Measurements from ENCODE around the gene KAT7.
A peak's percentile ranks its signal among the peaks of the same experiment; 100 is the strongest.

Gene KAT7

DNA sequence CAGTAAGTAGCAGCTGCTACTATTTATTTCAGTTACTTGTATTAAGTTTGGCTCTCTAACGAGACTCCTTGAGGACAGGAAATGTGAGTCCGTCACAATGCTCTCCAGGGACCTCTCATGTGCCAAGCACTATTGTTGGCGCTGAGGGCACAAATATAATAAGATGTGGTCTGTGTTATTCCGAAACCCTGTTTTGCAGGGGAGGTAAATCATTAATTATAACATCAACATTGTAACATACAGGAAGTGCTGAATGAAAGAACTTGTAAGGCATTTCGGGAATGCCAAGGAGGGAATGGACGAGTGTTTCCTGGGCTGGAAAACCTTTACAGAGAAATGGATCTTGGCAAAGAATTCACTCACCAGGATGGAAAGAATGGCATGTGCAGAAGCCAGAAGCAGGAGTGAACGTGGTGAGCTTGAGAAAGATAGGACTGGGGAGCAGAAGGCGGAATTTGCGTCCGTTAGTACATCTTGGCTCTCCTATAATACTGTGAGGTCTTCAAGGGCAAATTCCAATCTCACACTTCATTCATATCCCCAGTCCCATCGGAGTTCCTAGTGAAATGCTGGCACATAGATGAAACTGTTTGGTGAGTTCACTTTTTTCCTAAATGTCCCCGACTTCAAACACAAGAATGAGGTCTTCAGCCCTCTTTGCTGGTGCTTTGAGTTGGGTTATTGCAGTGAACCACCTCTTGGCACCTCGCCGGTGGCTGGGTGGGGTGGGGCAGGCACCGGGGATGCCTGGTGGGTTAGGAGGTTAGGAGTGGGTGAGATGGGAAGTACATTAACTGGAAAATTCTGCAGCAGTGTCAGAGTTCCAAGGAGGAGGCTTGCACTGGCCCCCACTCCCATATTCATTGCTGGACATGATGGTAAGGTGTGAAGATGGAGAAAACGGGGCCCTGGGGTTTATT, 47.9 kb downstream of the KAT7 start:
- Histone ChIP-seq H3K27me3 (ENCODE audit: control insufficient read depth in 1 of 2, insufficient read depth in 2 of 2, low read length in 2 of 2) (no peaks in the 10 kb centered on the region), H3K36me3 (ENCODE audit: control insufficient read depth in 1 of 2, insufficient read depth in 2 of 2, low read length in 2 of 2) (peaks cover 21 to 24% of the 10 kb centered on the region in 2 donors), H3K27ac (ENCODE audit: low read depth, low read length) (no peak overlapping the region), H3K9ac (ENCODE audit: low read depth in 1 of 2, low read length in 2 of 2) (no peak overlapping the region), H3K4me3 (ENCODE audit: low read depth in 1 of 2, low read length in 2 of 2) (peak overlapping the region; percentile 16 to 28), H3K9me3 (ENCODE audit: control insufficient read depth in 1 of 2, low read length in 2 of 2) (no peaks in the 10 kb centered on the region), H3K4me1 (ENCODE audit: control insufficient read depth in 1 of 2, insufficient read depth in 2 of 2, low read length in 2 of 2) (peaks cover 0 to 5% of the 10 kb centered on the region in 2 donors)

DNA sequence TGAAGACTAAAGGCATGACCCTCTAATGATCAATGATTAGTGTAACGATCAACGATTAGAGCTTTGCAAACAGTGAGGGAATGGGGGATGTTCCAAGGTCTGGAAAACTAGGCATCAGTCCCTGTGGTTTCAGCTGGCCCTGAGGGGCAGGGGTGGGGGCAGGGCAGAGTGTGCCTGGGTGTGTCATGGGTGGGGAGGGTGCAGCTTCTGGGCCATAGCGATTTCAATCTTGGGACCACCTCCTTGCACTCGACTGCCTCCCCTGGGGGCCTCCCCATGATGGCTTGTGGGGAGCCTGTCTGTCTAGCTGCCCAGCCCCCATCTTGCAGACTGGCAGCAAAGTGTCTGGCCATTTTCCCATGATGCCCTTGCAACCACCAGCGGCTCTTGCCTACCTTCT, 51.0 kb downstream of the KAT7 start:
- Histone ChIP-seq H3K36me3 (ENCODE audit: control insufficient read depth in 1 of 2, insufficient read depth in 2 of 2, low read length in 2 of 2) (peaks cover 7% of the 10 kb centered on the region in 2 donors), H3K27me3 (ENCODE audit: control insufficient read depth in 1 of 2, insufficient read depth in 2 of 2, low read length in 2 of 2) (no peaks in the 10 kb centered on the region), H3K4me3 (ENCODE audit: low read depth in 1 of 2, low read length in 2 of 2) (no peak overlapping the region), H3K9ac (ENCODE audit: low read depth in 1 of 2, low read length in 2 of 2) (no peak overlapping the region), H3K27ac (ENCODE audit: low read depth, low read length) (no peak overlapping the region), H3K4me1 (ENCODE audit: control insufficient read depth in 1 of 2, insufficient read depth in 2 of 2, low read length in 2 of 2) (peaks cover 0 to 5% of the 10 kb centered on the region in 2 donors), H3K9me3 (ENCODE audit: control insufficient read depth in 1 of 2, low read length in 2 of 2) (no peaks in the 10 kb centered on the region)

DNA sequence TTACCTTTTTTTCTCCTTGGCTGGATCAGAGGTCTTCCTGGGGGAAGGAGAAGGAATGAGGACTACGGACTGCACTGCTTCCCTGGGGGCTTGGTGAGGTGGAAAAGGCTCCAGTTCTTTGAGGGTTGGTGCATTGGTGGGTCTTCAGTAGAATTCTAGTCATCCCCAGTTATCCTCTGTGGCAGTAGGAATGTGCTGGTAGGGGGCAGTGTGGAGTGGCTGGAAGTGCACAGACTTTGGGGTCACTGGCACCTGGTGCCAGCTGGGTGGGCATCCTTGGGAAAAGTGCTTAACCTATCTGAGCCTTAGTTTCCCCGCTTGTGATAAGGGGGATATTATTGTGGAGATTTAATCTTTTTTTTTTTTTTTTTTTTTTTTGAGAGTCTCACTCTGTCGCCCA, 53.1 kb downstream of the KAT7 start:
- Histone ChIP-seq H3K9ac (ENCODE audit: low read depth in 1 of 2, low read length in 2 of 2) (no peak overlapping the region), H3K27me3 (ENCODE audit: control insufficient read depth in 1 of 2, insufficient read depth in 2 of 2, low read length in 2 of 2) (no peaks in the 10 kb centered on the region), H3K36me3 (ENCODE audit: control insufficient read depth in 1 of 2, insufficient read depth in 2 of 2, low read length in 2 of 2) (peaks cover 3 to 7% of the 10 kb centered on the region in 2 donors), H3K4me1 (ENCODE audit: control insufficient read depth in 1 of 2, insufficient read depth in 2 of 2, low read length in 2 of 2) (peaks cover 4 to 6% of the 10 kb centered on the region in 2 donors), H3K27ac (ENCODE audit: low read depth, low read length) (no peak overlapping the region), H3K4me3 (ENCODE audit: low read depth in 1 of 2, low read length in 2 of 2) (no peak overlapping the region), H3K9me3 (ENCODE audit: control insufficient read depth in 1 of 2, low read length in 2 of 2) (no peaks in the 10 kb centered on the region)

DNA sequence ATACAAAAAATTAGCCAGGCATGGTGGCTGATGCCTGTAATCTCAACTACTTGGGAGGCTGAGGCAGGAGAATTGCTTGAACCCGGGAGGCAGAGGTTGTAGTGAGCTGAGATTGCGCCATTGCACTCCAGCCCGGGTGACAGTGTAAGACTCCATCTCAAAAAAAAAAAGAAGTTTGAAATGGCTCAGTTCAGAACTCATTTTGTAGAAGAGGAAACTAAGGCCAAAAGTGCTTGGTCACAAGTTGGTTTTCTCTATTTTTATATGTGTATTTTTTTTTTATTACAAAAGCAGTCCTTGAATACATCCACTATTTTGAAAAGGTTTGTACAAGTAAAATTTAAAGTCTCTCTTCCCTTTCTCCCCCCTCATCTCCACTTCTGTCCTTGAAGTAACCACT, 53.9 kb downstream of the KAT7 start:
- Histone ChIP-seq H3K27ac (ENCODE audit: low read depth, low read length) (no peak overlapping the region), H3K27me3 (ENCODE audit: control insufficient read depth in 1 of 2, insufficient read depth in 2 of 2, low read length in 2 of 2) (no peaks in the 10 kb centered on the region), H3K36me3 (ENCODE audit: control insufficient read depth in 1 of 2, insufficient read depth in 2 of 2, low read length in 2 of 2) (peaks cover 3% of the 10 kb centered on the region in 2 donors), H3K4me1 (ENCODE audit: control insufficient read depth in 1 of 2, insufficient read depth in 2 of 2, low read length in 2 of 2) (peaks cover 4 to 5% of the 10 kb centered on the region in 2 donors), H3K4me3 (ENCODE audit: low read depth in 1 of 2, low read length in 2 of 2) (no peak overlapping the region), H3K9ac (ENCODE audit: low read depth in 1 of 2, low read length in 2 of 2) (no peak overlapping the region), H3K9me3 (ENCODE audit: control insufficient read depth in 1 of 2, low read length in 2 of 2) (no peaks in the 10 kb centered on the region)

DNA sequence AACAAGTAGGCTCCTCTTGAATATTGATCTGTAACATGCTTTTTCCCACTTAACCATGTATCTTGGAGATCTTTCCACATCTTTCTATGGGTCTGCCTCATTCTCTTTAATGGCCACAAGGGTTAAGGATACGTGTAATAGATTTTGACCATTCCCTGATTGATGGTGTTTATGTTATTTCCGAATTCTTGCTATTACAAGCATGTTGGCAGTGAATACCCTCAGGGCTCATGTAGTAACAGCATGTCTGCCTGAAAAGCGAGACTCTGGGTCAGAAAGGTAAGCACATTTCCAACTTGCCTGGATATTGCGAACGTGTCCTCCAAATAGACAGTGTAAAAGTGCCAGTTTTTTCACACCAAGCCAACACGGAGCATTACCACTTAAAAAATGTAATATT, 54.4 kb downstream of the KAT7 start:
- peaks cover 4 to 5% of the 10 kb centered on the region in 2 donors for H3K4me1 ChIP-seq (ENCODE audit: control insufficient read depth in 1 of 2, insufficient read depth in 2 of 2, low read length in 2 of 2)
- peaks cover 0 to 3% of the 10 kb centered on the region in 2 donors for H3K36me3 ChIP-seq (ENCODE audit: control insufficient read depth in 1 of 2, insufficient read depth in 2 of 2, low read length in 2 of 2)
- no peak overlapping the region for H3K27ac ChIP-seq (ENCODE audit: low read depth, low read length)
- H3K9ac ChIP-seq (ENCODE audit: low read depth in 1 of 2, low read length in 2 of 2), result no peak overlapping the region
- no peak overlapping the region for H3K4me3 ChIP-seq (ENCODE audit: low read depth in 1 of 2, low read length in 2 of 2)
- H3K9me3 ChIP-seq (ENCODE audit: control insufficient read depth in 1 of 2, low read length in 2 of 2), result no peaks in the 10 kb centered on the region
- no peaks in the 10 kb centered on the region for H3K27me3 ChIP-seq (ENCODE audit: control insufficient read depth in 1 of 2, insufficient read depth in 2 of 2, low read length in 2 of 2)

DNA sequence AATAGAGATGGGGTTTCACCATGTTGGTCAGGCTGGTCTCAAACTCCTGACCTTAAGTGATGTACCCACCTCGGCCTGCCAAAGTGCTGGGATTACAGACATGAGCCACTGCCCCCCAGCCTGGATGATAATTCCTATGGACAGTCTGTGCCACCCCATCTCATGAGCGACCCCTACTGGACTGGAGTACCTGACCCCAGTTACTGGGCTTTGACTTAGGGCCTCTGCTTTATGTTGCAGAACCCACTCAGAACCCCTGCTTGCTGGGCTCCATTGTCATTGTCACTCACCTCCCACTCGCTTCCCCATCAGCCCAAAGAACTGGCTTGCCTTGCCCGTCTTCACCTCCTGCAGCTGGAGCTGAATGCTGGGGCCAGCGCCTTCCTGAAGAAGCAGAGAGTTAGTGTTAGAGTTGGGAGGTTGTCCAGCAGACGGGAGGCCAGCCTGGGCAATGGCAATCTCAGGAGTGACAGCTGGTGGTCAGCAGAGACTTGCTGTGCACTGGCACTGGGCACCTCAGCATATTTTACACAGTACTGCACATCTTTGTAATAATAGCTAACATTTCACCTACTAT, 55.4 kb downstream of the KAT7 start:
- Histone ChIP-seq H3K36me3 (ENCODE audit: control insufficient read depth in 1 of 2, insufficient read depth in 2 of 2, low read length in 2 of 2) (peaks cover 0 to 3% of the 10 kb centered on the region in 2 donors), H3K4me3 (ENCODE audit: low read depth in 1 of 2, low read length in 2 of 2) (no peak overlapping the region), H3K9ac (ENCODE audit: low read depth in 1 of 2, low read length in 2 of 2) (no peak overlapping the region), H3K4me1 (ENCODE audit: control insufficient read depth in 1 of 2, insufficient read depth in 2 of 2, low read length in 2 of 2) (peaks cover 4 to 5% of the 10 kb centered on the region in 2 donors), H3K27me3 (ENCODE audit: control insufficient read depth in 1 of 2, insufficient read depth in 2 of 2, low read length in 2 of 2) (no peaks in the 10 kb centered on the region), H3K9me3 (ENCODE audit: control insufficient read depth in 1 of 2, low read length in 2 of 2) (no peaks in the 10 kb centered on the region), H3K27ac (ENCODE audit: low read depth, low read length) (no peak overlapping the region)

- H3K27me3 ChIP-seq (ENCODE audit: control insufficient read depth in 1 of 2, insufficient read depth in 2 of 2, low read length in 2 of 2), result peaks cover 4 to 7% of the 10 kb centered on the region in 2 donors
- H3K36me3 ChIP-seq (ENCODE audit: control insufficient read depth in 1 of 2, insufficient read depth in 2 of 2, low read length in 2 of 2), result peaks cover 0 to 3% of the 10 kb centered on the region in 2 donors
- H3K9me3 ChIP-seq (ENCODE audit: control insufficient read depth in 1 of 2, low read length in 2 of 2), result no peaks in the 10 kb centered on the region
- no peak overlapping the region for H3K9ac ChIP-seq (ENCODE audit: low read depth in 1 of 2, low read length in 2 of 2)
- H3K4me1 ChIP-seq (ENCODE audit: control insufficient read depth in 1 of 2, insufficient read depth in 2 of 2, low read length in 2 of 2), result peaks cover 4 to 7% of the 10 kb centered on the region in 2 donors
- no peak overlapping the region for H3K4me3 ChIP-seq (ENCODE audit: low read depth in 1 of 2, low read length in 2 of 2)
- H3K27ac ChIP-seq (ENCODE audit: low read depth, low read length), result peak overlapping the region; percentile 22
These were observed 56.8 kb downstream of the KAT7 start for GRCh38 chr17:49845321-49845720.

DNA sequence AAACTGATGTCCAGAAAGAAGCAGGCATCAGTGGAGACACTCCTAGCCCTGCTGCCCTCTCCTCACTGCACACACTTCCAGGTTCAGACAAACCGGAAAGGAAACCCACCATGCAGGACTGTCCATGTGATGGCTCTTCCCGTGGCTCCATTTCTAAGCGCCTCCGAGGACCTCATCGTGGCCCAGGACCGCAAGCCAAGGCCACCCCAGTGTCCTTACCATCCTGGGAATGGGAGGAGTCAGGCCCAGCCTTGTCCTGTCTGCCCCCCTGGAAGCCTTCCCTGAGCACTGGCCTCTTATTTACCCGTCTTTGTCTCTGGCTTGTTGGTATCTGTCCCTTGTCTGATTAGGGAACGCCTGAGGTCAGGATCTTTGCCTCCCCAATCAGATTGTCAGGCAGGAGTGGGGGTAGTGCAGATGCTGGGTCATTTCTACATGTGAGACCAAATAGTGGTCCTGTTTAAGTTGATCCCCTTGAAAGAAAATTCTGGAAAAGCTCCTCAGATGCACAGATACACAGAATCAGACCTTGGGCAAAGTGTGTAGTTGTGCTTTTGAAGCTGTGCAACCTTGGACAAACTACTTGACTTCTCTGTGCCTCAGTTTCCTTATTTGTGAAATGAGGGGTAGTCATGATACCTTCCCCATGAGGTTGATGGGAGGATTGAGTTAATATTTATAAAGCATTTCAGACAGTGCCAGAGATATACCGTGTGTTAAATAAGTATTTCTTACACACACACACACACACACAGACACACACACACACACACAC, 58.6 kb downstream of the KAT7 start:
- Histone ChIP-seq H3K9ac (ENCODE audit: low read depth in 1 of 2, low read length in 2 of 2) (no peak overlapping the region), H3K9me3 (ENCODE audit: control insufficient read depth in 1 of 2, low read length in 2 of 2) (no peaks in the 10 kb centered on the region), H3K4me1 (ENCODE audit: control insufficient read depth in 1 of 2, insufficient read depth in 2 of 2, low read length in 2 of 2) (peaks cover 12 to 21% of the 10 kb centered on the region in 2 donors), H3K4me3 (ENCODE audit: low read depth in 1 of 2, low read length in 2 of 2) (no peak overlapping the region), H3K27me3 (ENCODE audit: control insufficient read depth in 1 of 2, insufficient read depth in 2 of 2, low read length in 2 of 2) (peaks cover 10 to 13% of the 10 kb centered on the region in 2 donors), H3K27ac (ENCODE audit: low read depth, low read length) (no peak overlapping the region), H3K36me3 (ENCODE audit: control insufficient read depth in 1 of 2, insufficient read depth in 2 of 2, low read length in 2 of 2) (peaks cover 0 to 3% of the 10 kb centered on the region in 2 donors)

DNA sequence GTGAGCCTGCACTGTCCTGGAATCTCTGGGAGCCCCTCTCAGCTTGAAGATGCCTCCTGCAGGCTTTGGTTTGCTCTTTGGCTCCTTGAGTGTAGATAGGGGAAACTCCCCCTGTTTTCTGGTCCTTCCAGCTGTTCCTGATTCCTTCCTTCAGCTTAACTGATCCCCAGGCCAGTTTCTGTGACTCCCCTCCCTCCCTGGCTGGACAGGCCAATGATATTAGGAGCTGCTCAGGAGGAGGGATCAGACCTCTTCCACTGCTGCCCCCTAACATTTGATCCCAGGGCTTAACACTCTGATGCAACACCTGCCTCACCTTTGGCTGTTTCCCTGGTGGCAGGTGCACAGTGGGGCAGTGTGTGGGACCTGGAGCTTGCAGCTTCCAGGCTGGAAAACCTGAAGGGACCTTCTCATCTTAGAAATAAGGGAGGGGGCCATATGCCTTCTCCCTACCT, 59.6 kb downstream of the KAT7 start, which contains the start of gene TAC4:
TAC4 (minus strand) TSS at position 51 of the 455 bp plus-strand sequence. CDS start 52 bp downstream, outside the sequence.
- Histone ChIP-seq H3K4me1 (ENCODE audit: control insufficient read depth in 1 of 2, insufficient read depth in 2 of 2, low read length in 2 of 2) (peaks cover 13 to 22% of the 10 kb centered on the region in 2 donors), H3K9ac (ENCODE audit: low read depth in 1 of 2, low read length in 2 of 2) (no peak within 1 kb of the TSS), H3K27ac (ENCODE audit: low read depth, low read length) (no peak within 1 kb of the TSS), H3K36me3 (ENCODE audit: control insufficient read depth in 1 of 2, insufficient read depth in 2 of 2, low read length in 2 of 2) (peaks cover 0 to 3% of the 10 kb centered on the region in 2 donors), H3K4me3 (ENCODE audit: low read depth in 1 of 2, low read length in 2 of 2) (no peak within 1 kb of the TSS), H3K9me3 (ENCODE audit: control insufficient read depth in 1 of 2, low read length in 2 of 2) (no peaks in the 10 kb centered on the region), H3K27me3 (ENCODE audit: control insufficient read depth in 1 of 2, insufficient read depth in 2 of 2, low read length in 2 of 2) (peaks cover 10 to 13% of the 10 kb centered on the region in 2 donors)
